Gastrocnemius medialis (tissue), 4 donors: ENCODE data around the gene MYO1E. TPM values are rescaled to one million over a fixed set of nuclear protein-coding genes. Genes with fewer than 3 reads are reported as not detected.

Experiments used
- ATAC-seq, 2 donors: fragments of 150-250 bp; one replicate each; pipeline ENCODE4 v1.9.1; 2016
- DNase-seq, 2 donors: peaks; one replicate each; pipeline ENCODE4 v3.0.0-alpha.2; 2019
- H3K27ac ChIP-seq, 4 donors: fragments of 200-600 bp; sonication (generic); 1 replicate in 1 of 4; 2 replicates in 3 of 4; pipeline ENCODE4 v1.5.1; 2016 to 2018; ENCODE audit warnings: mild to moderate bottlenecking in 2 of 4, moderate library complexity in 1 of 4
- H3K27me3 ChIP-seq, 3 donors: fragments of 200-600 bp; sonication (generic) in 2 of 3; 1 replicate in 1 of 3; 2 replicates in 2 of 3; pipeline versions ENCODE4 v1.5.1 to v1.6.0; 2016 to 2019; ENCODE audit warnings: mild to moderate bottlenecking in 1 of 3, moderate library complexity in 1 of 3
- H3K36me3 ChIP-seq, 2 donors: fragments of 200-600 bp; sonication (generic) in 1 of 2; one replicate each; pipeline ENCODE4 v1.5.1; 2017 to 2018
- H3K4me1 ChIP-seq, 2 donors: fragments of 200-600 bp; sonication (generic) in 1 of 2; one replicate each; pipeline ENCODE4 v1.5.1; 2016 to 2017; ENCODE audit warnings: mild to moderate bottlenecking in 2 of 2
- H3K4me3 ChIP-seq, 4 donors: fragments of 200-600 bp; sonication (generic) in 3 of 4; 1 replicate in 1 of 4; 2 replicates in 3 of 4; pipeline ENCODE4 v1.5.1; 2016 to 2019; ENCODE audit warnings: mild to moderate bottlenecking in 2 of 4
- H3K9me3 ChIP-seq, 3 donors: fragments of 200-600 bp; sonication (generic) in 2 of 3; 1 replicate in 1 of 3; 2 replicates in 2 of 3; pipeline ENCODE4 v1.5.1; 2016 to 2019
- POLR2A ChIP-seq, 2 donors: fragments of 450-650 bp; IDR thresholded peaks; one replicate each; pipeline ENCODE4 v1.6.1; 2017; ENCODE audit warnings: antibody characterized with exemption in 2 of 2, mild to moderate bottlenecking in 2 of 2, moderate library complexity in 2 of 2
- in situ Hi-C, 4 donors: fragments of 200-750 bp; cut with MboI; loops; one replicate each; pipeline versions ENCODE4 v1.15.0 to v1.8.0; 2017; ENCODE audit warnings: low sequenced_read_pairs in 4 of 4
- intact Hi-C: fragments of 100-400 bp; cut with DNase I; formaldehyde crosslinking; loops from one replicate; pipeline ENCODE4 v1.15.1; 2023; ENCODE audit warnings: low total_unique reads
- total RNA-seq, 4 donors: library from RNA; depleted of rRNA; stranded (reverse); fragments of >200 nt; gene quantifications; one replicate each; pipeline versions ENCODE4 v1.1.0 to v1.2.3, GENCODE V29; 2016
- TF ChIP-seq, protein P1 (sequence below), 5 experiments: fragments of 450-650 bp in 3 of 5; fragments of 200-600 bp in 2 of 5; sonication (generic) in 2 of 5; IDR thresholded peaks in 4 of 5; conservative IDR thresholded peaks in 1 of 5; 1 replicate in 4 of 5; 2 replicates in 1 of 5; pipeline ENCODE4 v1.5.1; 2016 to 2019; ENCODE audit warnings: antibody characterized with exemption in 5 of 5, mild to moderate bottlenecking in 3 of 5, moderate library complexity in 3 of 5

MYO1E gene
- total RNA-seq, 4 donors from 2014 or later = 12.8 to 39.6 (median 30.7) TPM

DNA sequence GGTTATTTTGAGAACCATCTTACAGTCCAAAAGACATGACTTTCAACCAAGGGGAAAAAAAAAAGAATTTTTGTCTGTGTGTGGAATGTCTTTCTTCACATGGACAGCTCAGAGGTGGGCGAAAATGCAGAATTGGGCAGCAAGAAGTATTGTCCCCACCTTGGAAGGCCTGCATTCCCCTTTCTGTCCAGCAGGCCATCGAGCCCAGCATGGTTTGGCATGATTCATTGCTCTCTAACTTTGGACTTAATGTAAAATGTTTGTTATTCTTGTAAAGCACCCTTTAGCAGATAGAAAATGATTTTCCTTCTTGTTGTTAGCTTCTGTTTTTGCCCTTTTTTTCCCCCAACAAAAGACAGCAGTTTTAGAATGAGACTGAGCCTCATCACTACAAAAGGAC, 12.4 kb downstream of the MYO1E start:
- ATAC-seq (no peak), DNase-seq (no peak)
- in situ Hi-C loops = no loop called here

GRCh38 chr15:59355730-59356129, 16.9 kb downstream of the MYO1E start:
- Histone ChIP-seq H3K27ac (no peak overlapping the region), H3K4me3 (no peak overlapping the region), H3K4me1 (peaks cover 11 to 17% of the 10 kb centered on the region in 2 donors), H3K27me3 (no peaks in the 10 kb centered on the region), H3K36me3 (no peaks in the 10 kb centered on the region), H3K9me3 (no peaks in the 10 kb centered on the region)
- in situ Hi-C loops (no loop called here), intact Hi-C loops (no loop called here)
- no peak for DNase-seq
- no peak for TF ChIP-seq POLR2A (IDR thresholded peaks at IDR 0.05)
- TF ChIP-seq, protein P1, sequence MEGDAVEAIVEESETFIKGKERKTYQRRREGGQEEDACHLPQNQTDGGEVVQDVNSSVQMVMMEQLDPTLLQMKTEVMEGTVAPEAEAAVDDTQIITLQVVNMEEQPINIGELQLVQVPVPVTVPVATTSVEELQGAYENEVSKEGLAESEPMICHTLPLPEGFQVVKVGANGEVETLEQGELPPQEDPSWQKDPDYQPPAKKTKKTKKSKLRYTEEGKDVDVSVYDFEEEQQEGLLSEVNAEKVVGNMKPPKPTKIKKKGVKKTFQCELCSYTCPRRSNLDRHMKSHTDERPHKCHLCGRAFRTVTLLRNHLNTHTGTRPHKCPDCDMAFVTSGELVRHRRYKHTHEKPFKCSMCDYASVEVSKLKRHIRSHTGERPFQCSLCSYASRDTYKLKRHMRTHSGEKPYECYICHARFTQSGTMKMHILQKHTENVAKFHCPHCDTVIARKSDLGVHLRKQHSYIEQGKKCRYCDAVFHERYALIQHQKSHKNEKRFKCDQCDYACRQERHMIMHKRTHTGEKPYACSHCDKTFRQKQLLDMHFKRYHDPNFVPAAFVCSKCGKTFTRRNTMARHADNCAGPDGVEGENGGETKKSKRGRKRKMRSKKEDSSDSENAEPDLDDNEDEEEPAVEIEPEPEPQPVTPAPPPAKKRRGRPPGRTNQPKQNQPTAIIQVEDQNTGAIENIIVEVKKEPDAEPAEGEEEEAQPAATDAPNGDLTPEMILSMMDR (IDR thresholded peaks at IDR 0.05 in 4 of 5, conservative IDR thresholded peaks at IDR 0.05 in 1 of 5) = no peak
- ATAC-seq = no peak

More for the DNA sequence above, 12.4 kb downstream of the MYO1E start:
- intact Hi-C loops = no loop called here
- H3K4me1 ChIP-seq = peaks cover 0 to 3% of the 10 kb centered on the region in 2 donors
- H3K9me3 ChIP-seq = no peaks in the 10 kb centered on the region
- TF ChIP-seq, protein P1 (IDR thresholded peaks at IDR 0.05 in 4 of 5, conservative IDR thresholded peaks at IDR 0.05 in 1 of 5) = no peak
- no peak for TF ChIP-seq POLR2A (IDR thresholded peaks at IDR 0.05)
- H3K27me3 ChIP-seq = no peaks in the 10 kb centered on the region
- H3K27ac ChIP-seq = no peak overlapping the region
- H3K36me3 ChIP-seq = no peaks in the 10 kb centered on the region
- H3K4me3 ChIP-seq = no peak overlapping the region

GRCh38 chr15:59354417-59355031, 18.1 kb downstream of the MYO1E start:
- TF ChIP-seq, protein P1 (IDR thresholded peaks at IDR 0.05 in 4 of 5, conservative IDR thresholded peaks at IDR 0.05 in 1 of 5) = no peak
- no peak for TF ChIP-seq POLR2A (IDR thresholded peaks at IDR 0.05)
- Histone ChIP-seq H3K27me3 (no peaks in the 10 kb centered on the region), H3K27ac (peak overlapping the region in 1 of 4 donors; percentile 24), H3K36me3 (no peaks in the 10 kb centered on the region), H3K4me1 (peaks cover 11 to 28% of the 10 kb centered on the region in 2 donors), H3K4me3 (no peak overlapping the region), H3K9me3 (no peaks in the 10 kb centered on the region)
- ATAC-seq (no peak), DNase-seq (no peak)
- in situ Hi-C loops = no loop called here
- intact Hi-C loops = loop anchor here (5.0 kb wide), 1 partner anchor 42 kb away; no protein-coding TSS in a partner anchor

DNA sequence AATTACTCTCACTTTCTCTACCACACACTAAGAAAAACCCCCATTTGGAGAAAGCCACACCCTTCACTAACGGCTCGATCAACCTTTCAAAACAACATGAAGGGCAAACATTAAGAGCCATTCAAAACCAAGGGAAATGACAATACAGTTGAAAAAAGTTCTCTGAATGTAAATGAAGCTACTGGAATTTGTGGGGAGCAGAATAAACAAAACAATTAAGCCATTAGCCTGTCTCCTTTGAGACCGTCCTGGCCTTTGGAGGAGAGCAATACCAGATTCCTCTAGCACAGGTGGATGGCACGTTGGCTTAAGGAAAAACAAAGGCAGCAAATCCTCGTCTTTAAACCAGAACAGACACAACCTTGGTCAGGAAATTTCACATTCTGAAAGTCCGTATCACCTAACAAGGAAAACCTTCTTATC, 18.7 kb downstream of the MYO1E start:
- H3K9me3 ChIP-seq = no peaks in the 10 kb centered on the region
- H3K27me3 ChIP-seq = no peaks in the 10 kb centered on the region
- intact Hi-C loops = loop anchor here (5.0 kb wide), 1 partner anchor 42 kb away; no protein-coding TSS in a partner anchor
- no peak overlapping the region for H3K4me3 ChIP-seq
- DNase-seq = no peak
- H3K4me1 ChIP-seq = peaks cover 11 to 31% of the 10 kb centered on the region in 2 donors
- no peaks in the 10 kb centered on the region for H3K36me3 ChIP-seq
- ATAC-seq = no peak
- H3K27ac ChIP-seq = peak overlapping the region in 1 of 4 donors; percentile 24
- TF ChIP-seq, protein P1 (IDR thresholded peaks at IDR 0.05 in 4 of 5, conservative IDR thresholded peaks at IDR 0.05 in 1 of 5) = no peak
- in situ Hi-C loops = no loop called here
